GM18519 (cell line): ENCODE data around the gene HNRNPR.
"Not testable (repeated sequence)": the region's sequence is repeated elsewhere in the genome, so short reads cannot be mapped to it uniquely, and the experiment has no call there.

ENCODE experiments used
- ATAC-seq: cut with Tn5 transposase; IDR thresholded peaks from one replicate; pipeline ENCODE4 v1.9.1; 2021; ENCODE audit warnings: mild to moderate bottlenecking, moderate library complexity; ENCODE audit not compliant: unreplicated experiment, low FRiP score

HNRNPR gene

DNA sequence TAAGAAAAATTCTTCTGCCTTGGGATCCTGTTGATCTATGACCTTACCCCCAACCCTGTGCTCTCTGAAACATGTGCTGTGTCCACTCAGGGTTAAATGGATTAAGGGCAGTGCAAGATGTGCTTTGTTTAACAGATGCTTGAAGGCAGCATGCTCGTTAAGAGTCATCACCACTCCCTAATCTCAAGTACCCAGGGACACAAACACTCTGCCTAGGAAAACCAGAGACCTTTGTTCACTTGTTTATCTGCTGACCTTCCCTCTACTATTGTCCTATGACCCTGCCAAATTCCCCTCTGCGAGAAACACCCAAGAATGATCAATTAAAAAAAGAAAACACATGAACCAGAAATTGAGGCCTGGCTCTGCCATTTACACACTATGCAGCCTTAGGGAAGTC is 86.0 kb downstream of the HNRNPR start:
- not testable (repeated sequence) for ATAC-seq

DNA sequence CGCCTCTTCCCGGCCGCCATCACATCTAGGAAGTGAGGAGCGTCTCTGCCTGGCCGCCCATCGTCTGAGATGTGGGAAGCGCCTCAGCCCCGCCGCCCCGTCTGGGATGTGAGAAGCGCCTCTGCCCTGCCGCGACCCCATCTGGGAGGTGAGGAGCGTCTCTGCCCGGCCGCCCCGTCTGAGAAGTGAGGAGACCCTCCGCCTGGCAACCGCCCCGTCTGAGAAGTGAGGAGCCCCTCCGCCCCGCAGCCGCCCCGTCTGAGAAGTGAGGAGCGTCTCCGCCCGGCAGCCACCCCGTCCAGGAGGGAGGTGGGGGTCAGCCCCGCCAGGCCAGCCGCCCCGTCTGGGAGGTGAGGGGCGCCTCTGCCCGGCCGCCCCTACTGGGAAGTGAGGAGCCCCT is 86.7 kb downstream of the HNRNPR start:
- not testable (repeated sequence) for ATAC-seq
